NAMALWA (cell line): ENCODE measurements around the gene PRKCE.

Experiments used
- DNase-seq: peaks from one replicate; pipeline ENCODE4 v3.0.0-alpha.2; 2015; ENCODE audit warnings: low spot score

The PRKCE gene

DNA sequence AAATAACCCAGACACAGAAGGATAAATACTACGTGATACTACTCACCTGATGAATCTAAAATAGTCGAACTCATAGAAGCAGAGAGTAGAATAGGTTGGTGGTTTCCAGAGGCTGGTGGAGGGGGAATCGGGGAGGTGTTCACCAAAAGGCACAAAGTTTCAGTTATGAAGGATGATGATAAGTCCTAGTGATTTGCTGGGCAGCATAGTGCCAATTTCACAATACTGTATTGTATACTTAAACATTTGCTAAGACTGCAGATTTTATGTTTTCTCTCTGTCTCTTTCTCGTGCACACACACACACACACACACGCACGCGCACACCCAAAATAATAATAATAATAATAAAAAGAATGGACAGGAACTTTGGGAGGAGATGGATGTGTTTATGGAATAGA is 425.4 kb downstream of the PRKCE start:
- no peak for DNase-seq

DNA sequence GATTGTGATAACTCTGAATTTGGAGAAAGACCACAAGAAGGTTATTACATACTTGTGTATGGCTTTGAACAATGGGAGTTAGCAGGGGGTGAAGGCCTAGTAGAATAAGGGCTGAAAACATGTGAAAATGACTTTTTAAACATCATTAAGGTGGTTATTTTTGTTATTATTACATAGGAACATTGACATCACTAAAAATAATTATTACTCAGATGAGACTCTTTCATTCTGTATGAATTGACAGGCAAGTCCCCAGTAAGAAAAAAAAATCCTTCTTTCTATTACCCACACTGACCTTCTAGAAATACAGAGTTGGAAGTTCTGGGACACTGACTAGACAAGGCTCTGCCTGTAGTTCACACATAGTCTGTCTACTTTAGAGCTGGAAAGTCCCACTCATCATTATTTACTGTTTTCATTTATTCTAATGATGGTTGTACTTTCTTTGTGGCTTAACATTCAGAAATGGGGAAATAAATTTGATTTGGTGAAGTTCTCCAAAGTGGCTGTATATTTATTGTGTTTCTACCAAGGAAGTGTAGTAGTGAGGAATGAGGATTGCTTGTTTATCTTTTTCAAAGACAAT is 426.1 kb downstream of the PRKCE start:
- DNase-seq = no peak

DNA sequence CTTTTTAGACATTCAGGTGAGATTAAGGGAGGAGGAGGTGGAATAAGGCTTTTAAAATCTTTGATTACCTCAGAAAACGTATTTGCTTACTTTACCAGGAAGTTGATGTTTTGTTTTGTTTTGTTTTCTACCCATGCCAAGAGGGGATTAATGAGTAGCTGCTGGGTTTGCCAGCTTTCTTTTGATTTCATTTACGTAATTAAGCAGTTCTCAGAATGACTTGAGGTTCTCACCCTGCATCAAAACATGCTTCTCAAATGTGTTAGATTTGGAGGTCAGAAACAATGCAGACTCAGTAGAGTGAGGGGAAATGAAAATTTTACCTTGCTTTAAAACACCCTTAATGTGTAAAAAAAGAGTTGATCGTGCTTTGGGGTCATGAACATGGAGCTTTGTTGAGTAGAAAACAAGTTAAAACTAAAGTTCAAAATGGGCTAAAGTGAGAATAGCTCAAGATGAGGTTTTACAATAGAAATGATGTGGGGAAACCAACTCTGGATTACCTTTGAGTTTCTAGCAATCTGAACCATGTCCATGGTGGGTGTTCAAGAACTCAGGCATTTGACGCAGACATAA is 428.6 kb downstream of the PRKCE start:
- no peak for DNase-seq

DNA sequence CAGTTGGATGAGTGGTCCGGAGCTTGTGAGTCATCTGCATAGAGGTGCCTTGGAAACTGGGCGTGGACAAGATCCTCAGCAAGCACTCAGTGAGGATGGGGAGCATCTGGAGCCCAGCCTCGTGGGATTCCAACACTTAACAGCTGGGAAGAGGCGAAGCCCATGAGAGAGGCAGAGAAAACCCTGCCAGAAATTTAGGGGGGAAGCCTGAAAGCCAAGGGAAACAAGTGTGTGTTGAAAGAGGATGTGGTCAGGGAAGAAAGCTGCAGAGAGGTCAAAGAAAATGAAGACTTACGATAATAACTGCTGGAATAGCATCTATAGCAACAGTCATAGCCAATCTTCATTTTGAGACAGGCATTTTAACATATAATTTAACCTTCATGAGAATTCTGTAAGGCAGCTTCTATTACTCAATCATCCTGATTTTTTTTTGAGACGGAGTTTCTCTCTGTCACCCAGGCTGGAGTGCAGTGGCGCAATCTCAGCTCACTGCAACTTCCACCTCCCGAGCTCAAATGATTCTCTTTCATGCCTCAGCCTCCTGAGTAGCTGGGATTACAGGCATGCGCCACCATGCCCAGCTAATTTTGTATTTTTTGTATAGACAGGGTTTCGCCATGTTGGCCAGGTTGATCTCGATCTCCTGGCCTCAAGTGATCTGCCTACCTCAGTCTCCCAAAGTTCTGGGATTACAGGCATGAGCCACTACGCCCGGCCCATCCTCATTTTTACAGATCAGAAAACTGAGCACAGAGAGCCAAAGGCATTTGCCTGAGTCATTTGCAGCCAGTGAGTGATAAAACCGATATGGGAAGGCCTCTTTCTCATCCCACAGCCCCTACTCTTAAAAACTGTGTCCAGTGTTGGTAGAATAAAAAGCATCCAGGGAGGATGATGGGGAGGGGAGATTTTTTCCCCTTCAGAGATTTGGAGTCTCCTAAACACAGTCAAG is 431.3 kb downstream of the PRKCE start:
- no peak for DNase-seq

DNA sequence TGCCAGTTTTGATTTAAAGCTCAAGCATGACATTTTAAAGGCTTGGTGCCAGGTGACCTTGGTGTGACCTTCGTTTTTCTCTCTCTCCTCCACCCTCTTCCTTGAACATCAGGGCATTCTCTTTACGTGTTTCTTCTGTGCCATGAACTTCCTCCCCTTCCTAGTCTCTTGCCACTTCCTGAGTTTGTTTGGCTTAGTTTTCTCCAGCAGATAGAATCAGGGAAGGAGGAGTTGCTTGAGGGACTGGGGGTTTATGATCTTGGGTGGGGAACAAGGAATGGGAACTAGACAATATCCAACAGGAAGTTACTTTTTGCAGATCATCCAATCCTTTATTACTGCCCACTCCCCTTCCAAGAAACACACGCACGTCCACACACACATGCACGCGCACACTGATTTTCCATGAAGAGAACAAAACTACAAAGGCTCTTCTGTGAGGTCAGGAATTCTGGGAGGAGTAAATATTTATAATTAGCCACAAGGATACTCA is 435.1 kb downstream of the PRKCE start:
- no peak for DNase-seq

DNA sequence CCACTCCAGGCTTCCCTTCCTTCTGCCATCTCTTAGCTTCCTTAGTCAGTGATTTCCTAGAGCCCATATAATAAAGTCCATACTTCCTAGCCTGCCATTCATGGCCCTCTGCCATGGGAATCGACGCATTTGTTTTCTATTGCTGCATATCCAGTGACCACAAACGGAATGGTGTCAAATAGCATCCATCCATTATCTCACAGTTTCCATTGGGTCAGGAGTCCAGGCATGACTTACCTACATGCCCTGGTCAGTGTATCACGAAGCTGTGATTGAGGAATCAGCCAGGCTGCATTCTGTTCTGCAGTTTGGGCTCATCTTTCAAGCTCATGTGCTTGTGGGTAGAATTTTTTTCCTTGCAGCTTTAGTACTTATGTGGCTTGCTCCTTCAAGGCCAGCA is 436.0 kb downstream of the PRKCE start:
- DNase-seq = no peak

DNA sequence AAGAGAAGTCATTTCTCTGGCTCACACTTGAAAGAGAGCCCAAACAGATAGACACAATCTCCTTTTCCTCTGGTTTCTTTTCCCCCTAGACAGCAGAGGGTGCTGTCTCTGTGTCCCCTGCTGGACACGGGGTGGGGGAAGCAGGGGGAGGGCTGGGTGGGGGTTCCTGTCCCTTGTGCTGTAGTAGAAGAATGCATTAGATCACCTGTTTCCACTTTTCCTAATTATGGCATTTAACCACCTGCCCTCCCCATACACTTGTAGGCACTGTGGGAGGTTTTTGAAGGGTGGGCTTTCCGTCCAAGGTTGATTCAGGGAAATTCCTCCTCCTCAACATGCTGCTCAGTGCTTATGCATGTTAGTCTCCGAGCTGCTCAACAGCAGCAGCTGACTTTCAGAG is 439.5 kb downstream of the PRKCE start:
- no peak for DNase-seq

DNA sequence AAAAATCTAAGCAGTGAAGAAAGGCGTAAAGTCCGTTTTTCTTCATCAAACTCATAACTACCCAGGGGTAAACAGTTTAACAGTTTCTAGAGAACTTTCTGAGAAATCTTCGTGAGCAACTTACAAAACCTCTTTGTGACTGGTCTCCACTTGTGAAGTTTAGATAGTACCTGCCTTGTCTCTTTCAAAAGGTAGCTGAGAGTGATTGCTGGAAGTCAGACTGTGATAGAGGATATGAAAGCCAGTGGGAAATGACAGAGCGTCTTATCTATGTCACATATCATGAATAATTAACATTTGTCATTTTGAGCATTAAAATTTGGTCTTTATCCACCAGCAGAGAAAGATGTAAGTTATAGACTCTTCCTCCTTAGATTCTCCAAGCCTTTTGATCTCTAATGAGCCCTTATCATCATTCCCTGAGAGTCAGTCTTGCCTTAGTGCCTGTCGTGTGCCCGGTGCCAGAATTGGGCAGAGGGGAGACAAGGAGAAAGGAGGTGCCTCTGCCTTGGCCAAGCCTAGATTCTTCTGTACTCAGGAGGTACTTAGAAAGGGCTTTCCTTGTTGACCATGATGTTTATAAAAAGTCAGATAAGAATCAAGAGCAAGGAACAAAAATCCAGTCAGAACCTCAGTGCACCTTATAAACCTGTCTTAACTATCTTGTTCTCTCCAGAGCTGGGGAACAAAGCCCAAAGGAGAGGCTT is 440.6 kb downstream of the PRKCE start:
- DNase-seq = no peak

DNA sequence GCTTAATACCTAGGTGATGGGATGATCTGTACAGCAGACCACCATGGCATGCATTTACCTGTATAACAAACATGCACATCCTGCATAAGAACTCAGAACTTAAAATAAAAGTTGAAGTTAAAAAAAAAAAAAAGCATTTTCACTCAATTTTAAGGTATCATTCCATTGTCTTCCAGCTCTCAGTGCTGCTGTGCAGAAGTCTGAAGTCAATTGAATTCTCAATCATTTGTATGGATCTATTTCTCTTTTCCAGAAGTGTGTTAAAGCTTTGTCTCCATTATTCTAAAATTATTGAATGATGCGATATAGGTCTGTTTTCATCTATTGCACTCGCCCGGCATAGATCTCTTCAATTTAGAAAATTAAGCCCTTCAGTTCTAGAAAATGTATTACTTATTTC is 443.2 kb downstream of the PRKCE start:
- no peak for DNase-seq

DNA sequence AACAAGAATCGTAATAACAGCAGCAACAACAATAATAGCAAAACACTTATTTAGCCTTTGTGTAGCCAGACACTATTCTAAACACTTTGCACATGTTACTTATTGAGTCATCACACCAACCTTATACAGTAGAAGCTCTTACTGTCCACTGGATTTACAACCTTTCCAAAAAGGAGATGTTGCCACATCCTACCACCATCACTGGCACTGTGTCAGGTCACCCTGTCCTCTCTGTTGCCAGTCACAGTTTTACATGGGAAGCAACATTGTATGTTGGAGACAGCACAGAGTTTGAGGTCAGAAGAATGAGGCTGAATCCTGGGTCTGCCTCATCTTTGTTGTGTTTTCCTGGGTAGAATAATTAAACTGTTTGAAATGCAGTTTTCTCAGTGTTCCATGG is 444.4 kb downstream of the PRKCE start:
- DNase-seq = no peak

DNA sequence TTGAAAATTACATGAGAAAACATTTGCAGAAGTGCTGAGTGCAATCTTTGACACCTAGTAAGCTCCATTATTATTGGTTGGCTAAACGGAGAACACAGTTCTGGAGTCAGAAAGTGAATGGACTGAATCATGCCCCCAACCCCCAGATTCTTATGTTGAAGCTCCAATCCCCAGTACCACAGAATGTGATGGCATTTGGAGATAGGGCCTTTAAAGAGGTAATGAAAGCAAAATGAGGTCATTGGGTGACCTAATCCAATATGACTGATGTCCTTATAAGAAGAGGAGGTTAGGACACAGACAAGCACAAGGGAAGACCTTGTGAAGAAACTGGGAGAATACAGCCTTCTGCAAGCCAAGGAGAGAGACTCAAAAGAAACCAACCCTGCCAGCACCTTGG is 444.8 kb downstream of the PRKCE start:
- no peak for DNase-seq

DNA sequence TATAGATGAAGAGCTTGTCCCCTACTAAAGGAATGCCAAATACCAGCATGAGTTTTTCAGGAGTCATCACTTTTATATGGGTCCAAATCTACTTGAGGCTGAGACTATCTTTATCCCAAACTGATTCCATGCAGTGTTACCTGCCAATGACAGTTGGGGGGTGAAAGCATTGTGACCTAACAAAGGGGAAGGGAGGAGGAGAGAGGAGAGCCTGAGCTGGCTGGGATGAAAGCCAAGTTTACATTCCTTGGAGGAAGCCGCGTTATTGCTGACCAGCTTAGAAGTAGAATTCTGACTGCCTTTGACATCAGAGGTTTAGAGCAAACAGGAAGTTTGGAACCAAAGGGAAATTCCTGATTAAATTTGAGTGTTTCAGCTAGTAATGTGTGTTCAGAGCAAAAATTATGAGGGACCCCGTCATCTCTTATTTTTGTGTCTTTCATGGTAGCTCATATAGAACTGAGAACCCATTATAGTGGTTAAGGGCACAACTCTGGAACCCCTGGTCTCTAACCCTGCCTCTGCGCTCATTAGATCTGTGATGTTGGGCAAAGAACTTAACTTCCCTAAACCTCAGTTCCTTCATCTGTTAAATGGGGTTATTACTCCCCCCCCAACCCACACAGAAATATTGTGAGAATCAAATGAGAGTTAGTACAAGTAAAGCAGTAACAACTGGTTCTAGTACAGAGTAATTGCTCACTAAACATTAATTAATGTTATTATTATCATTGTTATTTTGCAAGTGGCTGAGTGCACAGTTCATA is 446.4 kb downstream of the PRKCE start:
- no peak for DNase-seq

DNA sequence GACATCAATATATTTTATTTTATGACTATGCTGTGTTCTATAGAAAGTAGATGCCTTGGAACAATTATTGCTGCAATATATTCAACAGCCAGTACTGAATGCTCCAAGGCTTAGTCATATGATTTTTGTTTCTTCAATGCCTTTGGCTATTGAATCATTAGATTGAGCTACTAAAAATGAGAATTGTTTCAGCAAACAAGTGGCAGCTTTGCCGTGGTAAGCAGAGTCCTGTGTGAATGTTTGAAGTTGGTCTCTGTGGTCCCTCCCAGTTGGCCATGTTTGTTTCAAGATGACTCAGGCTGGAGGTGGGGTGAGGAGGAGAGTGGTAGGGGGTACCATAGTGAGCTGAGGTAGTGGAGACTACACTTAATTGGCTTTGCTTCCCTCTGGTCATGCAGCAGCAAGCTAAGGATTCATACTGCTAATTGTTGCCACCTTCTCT is 447.2 kb downstream of the PRKCE start:
- no peak for DNase-seq

DNA sequence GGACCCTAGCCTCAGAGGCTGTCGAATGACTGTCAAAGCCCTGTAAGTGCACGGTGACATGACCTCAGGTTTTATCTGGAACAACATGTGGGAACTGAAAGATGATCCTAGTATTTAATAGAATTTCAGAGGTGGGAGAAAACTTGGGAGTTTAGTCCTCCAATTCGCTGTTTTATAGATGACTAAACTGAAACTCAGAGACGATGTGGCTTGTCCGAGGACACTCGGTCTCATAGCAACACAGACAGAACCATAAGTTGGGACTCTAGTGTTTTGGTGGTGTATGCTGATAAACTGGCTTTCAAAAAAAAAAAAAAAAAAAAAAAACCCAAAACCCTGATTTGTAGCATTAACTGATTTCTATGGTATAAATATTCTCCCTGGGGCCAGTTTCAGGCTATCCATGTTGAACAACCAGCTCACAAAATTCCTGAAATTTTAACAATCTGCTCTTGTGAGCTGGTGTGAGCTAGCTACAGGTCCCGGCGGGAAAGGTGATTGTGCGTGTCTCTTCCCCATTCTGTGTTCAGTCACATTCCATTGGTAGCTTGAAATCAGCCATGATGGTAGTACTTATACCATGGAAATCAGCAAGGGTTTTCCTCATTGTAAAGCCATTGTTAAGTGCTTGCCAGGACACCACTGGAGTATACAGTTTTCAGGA is 450.2 kb downstream of the PRKCE start:
- no peak for DNase-seq

DNA sequence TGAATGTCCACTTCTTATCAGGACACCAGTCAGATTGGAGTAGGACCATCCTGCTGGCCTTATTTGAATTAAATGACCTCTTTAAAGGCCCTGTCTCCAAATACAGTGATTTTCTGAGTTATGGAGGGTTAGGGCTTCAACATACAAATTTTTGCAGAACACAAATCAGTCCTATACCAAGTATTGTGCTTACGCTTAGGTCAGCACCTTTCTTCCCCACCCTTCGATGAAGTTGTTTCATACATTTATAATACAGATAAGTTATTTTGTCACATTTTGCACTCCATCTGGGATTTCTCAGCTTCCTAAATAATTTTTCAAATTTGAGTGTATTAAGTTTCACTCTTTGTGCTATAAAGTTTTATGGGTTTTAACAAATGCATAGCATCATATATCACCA is 455.2 kb downstream of the PRKCE start:
- no peak for DNase-seq

DNA sequence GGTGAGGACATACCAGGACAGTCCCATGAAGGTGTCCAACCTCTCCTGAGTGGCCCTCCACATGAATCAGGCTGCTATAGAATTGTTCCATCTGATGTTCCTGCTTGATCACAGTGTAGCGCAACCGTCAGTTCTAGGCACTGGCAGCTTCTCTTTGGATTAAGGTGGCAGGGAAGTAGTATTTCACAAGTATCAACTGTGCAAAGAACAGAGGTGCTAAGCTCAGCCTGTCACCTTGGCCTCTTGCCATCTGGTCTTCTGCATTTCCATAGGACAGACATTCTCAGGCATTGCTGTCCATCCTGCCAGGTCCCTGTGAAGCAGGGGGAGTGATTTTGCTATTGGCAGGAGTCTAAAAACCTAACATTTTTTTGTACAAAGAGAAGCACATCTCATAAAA is 463.5 kb downstream of the PRKCE start:
- no peak for DNase-seq

DNA sequence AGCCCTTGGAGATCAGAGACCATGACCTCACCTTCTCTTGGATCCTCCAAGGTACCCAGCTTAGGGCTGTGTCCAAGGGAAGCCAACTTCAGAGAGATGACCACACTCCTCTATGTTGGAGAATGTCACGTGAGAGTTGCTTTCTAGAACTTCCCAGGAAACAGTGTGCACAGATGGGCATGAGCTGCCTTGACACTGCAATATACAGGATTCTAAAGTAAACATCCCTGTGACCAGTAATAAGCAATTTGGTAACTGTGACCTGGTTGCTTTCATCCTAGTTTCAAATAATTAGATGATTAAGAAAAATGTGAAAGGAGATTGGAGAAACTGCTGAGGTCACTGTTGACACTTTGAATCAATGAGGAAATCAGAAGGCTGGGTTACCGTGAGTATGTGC is 464.7 kb downstream of the PRKCE start:
- no peak for DNase-seq

DNA sequence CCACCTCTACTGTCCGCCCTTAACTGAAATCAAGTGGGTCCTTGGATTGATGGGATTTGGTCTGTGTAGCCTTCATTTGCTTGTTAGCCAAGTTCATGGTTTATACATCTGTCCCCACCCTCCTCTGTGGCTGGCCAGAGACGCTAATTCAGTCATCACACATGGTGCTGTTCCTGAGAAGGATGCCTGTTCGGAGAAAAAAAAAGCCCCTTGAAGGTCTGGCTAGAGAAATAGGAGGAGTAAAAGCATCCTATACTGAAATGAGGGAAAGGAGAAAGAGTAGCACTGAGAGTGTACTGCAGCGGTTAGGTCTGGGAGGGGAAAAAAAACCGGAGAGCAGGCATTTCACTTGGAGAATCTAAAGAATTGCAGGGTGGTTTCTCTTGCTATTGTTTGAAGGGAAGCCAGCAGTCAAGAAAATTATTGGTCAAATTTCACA is 465.1 kb downstream of the PRKCE start:
- no peak for DNase-seq

DNA sequence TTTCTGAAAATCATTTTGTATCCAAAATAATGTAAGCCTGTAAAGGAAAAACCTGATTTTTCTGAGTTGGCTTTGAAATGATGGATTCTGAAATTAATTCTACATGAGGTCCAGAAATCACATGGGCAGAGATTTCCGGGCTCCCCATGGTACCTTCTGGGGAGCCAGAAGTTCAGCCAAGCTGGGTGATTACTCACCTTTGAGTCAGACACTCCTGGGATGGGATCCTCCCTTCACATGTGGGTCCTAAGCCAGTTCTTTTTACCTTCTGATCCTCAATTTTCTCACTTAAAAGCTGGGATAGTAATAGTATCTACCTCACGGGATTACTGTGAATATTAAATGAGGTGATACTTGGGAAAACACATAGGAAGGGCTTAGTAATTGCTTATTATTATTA is 465.9 kb downstream of the PRKCE start:
- no peak for DNase-seq

DNA sequence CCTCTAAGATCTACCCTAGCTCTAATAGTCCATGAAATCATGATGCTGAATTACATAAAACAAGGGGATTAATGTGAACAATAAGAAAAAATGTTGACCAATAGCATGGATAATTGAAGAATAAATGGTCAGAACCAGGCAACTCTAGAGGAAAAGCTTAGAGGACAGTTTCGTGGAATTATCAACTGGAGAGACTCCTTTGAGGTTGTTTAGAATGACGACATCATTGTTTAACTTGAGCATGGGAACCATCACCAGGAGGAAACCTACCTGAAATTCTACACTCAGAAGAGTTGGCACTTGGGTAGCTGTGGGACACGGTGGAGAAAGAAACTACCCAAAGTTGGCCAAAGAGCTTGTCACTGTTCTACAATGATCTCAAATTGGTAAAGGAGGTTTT is 466.5 kb downstream of the PRKCE start:
- no peak for DNase-seq
